Tibial nerve (tissue), 4 donors: ENCODE data around the gene LTC4S.

Experiments
- CTCF ChIP-seq, 5 experiments: fragments of 200-600 bp in 3 of 5; fragments of 450-650 bp in 2 of 5; sonication (generic) in 3 of 5; IDR thresholded peaks; one replicate each; pipeline ENCODE4 v1.5.1; 2016 to 2019; ENCODE audit warnings: antibody characterized with exemption in 5 of 5, mild to moderate bottlenecking in 3 of 5, moderate library complexity in 2 of 5
- EP300 ChIP-seq, 2 donors: sonication (generic); formaldehyde crosslinking; IDR thresholded peaks; one replicate each; pipeline ENCODE4 v1.6.1; 2017; ENCODE audit warnings: antibody characterized with exemption in 2 of 2, mild to moderate bottlenecking in 1 of 2
- POLR2A ChIP-seq, 2 donors: fragments of 450-650 bp; IDR thresholded peaks; one replicate each; pipeline ENCODE4 v1.6.1; 2017; ENCODE audit warnings: antibody characterized with exemption in 2 of 2, mild to moderate bottlenecking in 2 of 2, moderate library complexity in 2 of 2

DNA sequence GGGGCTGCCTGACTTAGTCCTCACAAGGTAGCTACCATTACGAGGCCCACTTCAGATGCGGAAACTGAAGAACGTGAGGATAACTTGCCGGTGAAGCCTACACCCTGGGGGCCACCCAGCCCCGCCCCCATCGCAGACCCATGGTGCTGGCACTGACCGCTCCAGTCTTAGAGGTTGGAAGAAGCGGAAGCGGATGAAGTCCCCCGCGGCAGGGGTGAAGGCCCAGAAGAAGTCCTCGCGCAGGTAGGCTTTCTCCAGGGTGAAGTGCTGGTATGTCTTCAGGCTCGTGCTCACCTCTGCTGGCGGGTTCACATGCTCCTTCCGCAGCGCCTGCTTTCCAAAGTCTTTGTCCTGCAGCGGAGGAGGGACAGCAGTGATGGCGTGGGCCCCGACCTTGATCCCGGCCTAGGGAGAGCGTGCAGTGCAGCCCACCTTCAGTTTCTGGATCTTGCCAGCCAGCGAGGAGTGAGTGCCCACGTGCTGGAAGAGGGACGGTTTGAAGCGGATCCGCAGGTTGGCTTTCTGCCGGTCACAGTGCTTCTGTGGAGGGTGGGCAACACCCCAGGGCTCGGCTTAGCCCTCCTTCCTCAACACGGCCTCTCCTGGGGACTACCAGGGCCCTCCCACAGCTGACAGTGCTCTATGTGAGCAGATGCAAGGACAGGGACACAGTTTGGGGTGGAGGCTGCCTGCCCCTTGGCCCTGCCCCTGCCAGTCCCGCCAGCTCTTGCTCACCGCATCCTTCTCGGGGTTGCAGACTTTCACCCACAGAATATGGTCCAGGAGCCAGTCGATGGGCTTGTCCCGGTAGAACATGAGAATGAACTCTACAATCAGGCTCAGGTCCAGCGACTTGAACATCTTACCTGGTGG is 5.2 kb downstream of the LTC4S start:
- no peak for TF ChIP-seq CTCF (IDR thresholded peaks at IDR 0.05)
- TF ChIP-seq POLR2A (IDR thresholded peaks at IDR 0.05) = no peak
- no peak for TF ChIP-seq EP300 (IDR thresholded peaks at IDR 0.05)
